WERI-Rb-1 (cell line): ENCODE measurements around the gene ZNF579.

Source experiments
- DNase-seq: peaks from one replicate; pipeline ENCODE4 v3.0.0-alpha.2; 2020
- H3K27ac ChIP-seq: fragments of 250-450 bp; sonication (Bioruptor Pico); 2 replicates; pipeline ENCODE4 v1.5.1; 2020; ENCODE audit warnings: mild to moderate bottlenecking, moderate library complexity
- H3K27me3 ChIP-seq: fragments of 250-450 bp; sonication (Bioruptor Pico); 2 replicates; pipeline ENCODE4 v1.5.1; 2021; ENCODE audit warnings: mild to moderate bottlenecking, low read depth, moderate library complexity; ENCODE audit not compliant: insufficient read depth, severe bottlenecking
- H3K36me3 ChIP-seq: fragments of 250-450 bp; sonication (Bioruptor Pico); 2 replicates; pipeline ENCODE4 v1.5.1; 2020; ENCODE audit warnings: mild to moderate bottlenecking, moderate library complexity
- H3K4me3 ChIP-seq: 2 replicates; pipeline ENCODE4 v1.5.1; 2011; ENCODE audit warnings: low read depth, mild to moderate bottlenecking, control low read depth, low read length
- H3K9me3 ChIP-seq: fragments of 250-450 bp; sonication (Bioruptor Pico); 2 replicates; pipeline ENCODE4 v1.5.1; 2021; ENCODE audit warnings: mild to moderate bottlenecking, moderate library complexity; ENCODE audit not compliant: severe bottlenecking
- TF ChIP-seq, protein P1 (sequence below): IDR thresholded peaks from 2 replicates; pipeline ENCODE4 v1.5.1; 2011; ENCODE audit warnings: low read depth, mild to moderate bottlenecking, control low read depth, inconsistent platforms, low read length

ZNF579 gene

DNA sequence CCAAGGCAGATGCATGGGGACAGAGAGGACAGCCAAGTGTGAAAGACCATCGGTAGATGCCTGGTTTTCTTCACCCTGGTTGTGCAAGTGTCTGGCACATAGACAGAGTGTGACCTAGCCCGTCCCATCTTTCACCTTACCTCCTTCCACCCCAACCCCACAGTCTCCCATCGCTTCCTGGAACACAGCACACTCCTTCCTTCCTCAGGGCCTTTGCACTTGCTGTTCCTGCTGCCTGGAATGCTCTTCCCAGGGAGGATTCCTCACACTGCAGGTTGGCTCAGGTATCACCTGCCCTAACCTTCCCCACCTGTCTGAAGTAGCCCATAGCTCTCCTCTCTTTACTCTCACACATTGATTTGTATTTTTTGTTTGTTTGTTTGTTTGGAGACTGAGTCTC is 15.7 kb upstream of the ZNF579 start:
- no peak for DNase-seq
- Histone ChIP-seq H3K4me3 (no peak overlapping the region), H3K27me3 (no peaks in the 10 kb centered on the region), H3K27ac (no peak overlapping the region), H3K36me3 (peaks cover 50% of the 10 kb centered on the region), H3K9me3 (no peaks in the 10 kb centered on the region)
- TF ChIP-seq, protein P1, sequence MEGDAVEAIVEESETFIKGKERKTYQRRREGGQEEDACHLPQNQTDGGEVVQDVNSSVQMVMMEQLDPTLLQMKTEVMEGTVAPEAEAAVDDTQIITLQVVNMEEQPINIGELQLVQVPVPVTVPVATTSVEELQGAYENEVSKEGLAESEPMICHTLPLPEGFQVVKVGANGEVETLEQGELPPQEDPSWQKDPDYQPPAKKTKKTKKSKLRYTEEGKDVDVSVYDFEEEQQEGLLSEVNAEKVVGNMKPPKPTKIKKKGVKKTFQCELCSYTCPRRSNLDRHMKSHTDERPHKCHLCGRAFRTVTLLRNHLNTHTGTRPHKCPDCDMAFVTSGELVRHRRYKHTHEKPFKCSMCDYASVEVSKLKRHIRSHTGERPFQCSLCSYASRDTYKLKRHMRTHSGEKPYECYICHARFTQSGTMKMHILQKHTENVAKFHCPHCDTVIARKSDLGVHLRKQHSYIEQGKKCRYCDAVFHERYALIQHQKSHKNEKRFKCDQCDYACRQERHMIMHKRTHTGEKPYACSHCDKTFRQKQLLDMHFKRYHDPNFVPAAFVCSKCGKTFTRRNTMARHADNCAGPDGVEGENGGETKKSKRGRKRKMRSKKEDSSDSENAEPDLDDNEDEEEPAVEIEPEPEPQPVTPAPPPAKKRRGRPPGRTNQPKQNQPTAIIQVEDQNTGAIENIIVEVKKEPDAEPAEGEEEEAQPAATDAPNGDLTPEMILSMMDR = no peak

DNA sequence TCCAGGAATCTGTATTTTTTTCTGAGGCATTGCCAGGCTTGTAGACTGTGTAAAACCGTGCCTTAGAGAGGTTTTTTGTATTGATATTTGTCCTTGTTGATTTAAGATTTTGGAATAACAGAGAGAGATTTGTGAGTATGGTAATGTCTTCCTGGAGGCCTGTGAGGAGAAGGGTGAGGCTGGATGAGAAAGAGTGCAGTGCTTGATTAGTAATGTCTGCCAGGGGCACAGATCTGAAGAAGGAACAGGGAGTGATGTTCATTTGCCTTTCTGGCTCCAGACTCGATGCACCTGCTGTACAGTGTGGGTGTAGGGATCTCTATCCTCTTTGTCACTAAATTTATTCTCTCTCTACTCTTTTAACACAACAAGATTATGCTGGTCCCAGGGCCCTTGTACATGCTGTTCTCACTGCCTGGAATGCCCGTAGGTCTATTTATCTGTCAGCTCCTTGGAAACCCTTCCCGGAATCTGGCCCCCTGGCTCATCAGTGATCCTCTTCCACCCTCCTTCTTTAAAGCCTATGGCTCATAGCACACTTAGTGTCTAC is 14.4 kb upstream of the ZNF579 start:
- H3K9me3 ChIP-seq = no peaks in the 10 kb centered on the region
- H3K36me3 ChIP-seq = peaks cover 50% of the 10 kb centered on the region
- no peak overlapping the region for H3K27ac ChIP-seq
- H3K27me3 ChIP-seq = no peaks in the 10 kb centered on the region
- no peak for DNase-seq
- H3K4me3 ChIP-seq = no peak overlapping the region
- TF ChIP-seq, protein P1 = no peak

DNA sequence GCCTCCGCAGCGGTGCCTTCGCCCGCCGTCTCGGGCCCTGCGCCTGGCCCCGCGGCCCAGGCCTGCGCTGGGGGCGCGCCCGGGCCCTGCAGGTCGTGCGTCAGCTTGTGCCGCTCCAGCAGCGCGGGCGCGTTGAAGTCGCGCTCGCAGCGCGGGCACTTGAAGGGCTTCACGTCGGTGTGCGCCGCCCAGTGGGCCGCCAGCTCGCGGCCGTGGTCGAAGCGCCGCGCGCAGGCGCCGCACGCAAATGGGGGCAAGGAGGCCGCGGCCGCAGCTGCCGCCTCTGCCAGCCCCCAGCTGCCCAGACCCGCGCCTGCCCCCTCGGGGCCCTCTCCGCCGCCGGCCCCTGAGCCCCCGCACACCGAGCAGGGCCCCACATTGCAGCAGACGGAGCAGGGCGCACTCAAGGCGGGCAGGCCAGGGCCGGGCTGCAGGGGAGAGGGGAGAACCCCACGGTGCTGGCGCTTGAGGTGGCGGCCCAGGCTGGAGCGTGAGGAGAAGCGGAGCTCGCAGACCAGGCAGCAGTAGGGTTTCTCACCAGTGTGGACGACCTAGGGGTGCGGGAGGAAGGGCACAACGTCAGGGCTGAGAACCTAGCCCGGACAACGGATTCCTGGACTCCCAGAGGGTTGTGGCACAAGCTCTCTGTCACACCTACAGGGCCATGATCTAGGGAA is 12.6 kb upstream of the ZNF579 start:
- Histone ChIP-seq H3K27me3 (no peaks in the 10 kb centered on the region), H3K36me3 (peaks cover 50% of the 10 kb centered on the region), H3K4me3 (no peak overlapping the region), H3K27ac (no peak overlapping the region), H3K9me3 (no peaks in the 10 kb centered on the region)
- TF ChIP-seq, protein P1 = no peak
- DNase-seq = no peak

DNA sequence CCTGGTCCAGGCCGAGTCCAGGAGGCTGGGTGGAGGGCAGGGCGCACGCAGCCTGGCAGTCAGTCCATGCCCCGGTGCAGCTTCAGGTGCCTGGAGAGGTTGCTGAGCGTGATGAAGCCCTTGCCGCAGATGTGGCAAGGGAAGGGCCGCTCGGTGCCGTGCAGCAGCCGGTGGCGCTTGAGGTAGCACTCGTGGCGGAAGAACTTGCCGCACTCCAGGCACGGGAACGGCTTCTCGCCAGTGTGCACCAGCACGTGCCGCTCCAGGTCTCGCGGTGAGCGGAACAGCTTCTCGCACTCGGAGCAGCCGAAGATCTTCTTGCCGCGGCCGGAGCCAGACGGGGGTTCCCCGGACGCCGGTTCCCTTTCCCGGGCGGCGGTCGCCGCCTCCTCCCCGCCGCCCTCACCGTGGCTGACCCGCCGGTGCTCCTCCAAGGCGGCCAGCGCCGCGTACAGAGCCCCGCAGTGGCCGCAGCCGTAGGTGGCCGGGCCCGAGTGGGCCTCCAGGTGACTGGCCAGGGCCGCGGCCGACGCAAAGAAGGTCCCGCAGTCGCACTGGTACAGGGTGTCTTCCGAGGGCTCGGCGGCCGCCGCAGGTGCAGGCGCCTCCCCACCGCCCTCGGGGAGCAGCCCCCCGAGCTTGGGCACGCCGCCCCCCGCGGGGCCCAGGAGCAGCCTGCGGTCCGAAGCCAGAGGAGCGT is 11.9 kb upstream of the ZNF579 start:
- H3K27me3 ChIP-seq = no peaks in the 10 kb centered on the region
- H3K9me3 ChIP-seq = no peaks in the 10 kb centered on the region
- H3K4me3 ChIP-seq = no peak overlapping the region
- TF ChIP-seq, protein P1 = no peak
- DNase-seq = no peak
- peaks cover 45% of the 10 kb centered on the region for H3K36me3 ChIP-seq
- H3K27ac ChIP-seq = no peak overlapping the region

DNA sequence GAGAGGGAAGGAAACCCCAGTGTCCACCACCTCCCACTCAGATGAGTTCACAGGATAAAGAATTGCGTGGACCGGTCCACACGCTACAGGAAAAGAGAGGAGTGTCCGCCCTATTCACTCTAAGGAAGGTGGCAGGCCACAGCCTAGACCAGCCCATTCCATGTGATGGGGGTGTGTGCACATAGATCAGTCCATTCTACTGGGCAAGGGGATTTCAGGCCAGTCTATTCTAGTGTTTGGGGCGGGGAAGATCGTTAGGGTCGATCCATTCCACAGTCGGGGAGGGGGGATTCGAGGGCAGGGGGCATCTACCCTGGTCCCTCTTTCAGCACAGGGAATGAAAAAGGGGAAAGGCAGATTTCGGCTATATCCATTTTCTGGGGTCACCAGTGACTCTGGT is 10.9 kb upstream of the ZNF579 start:
- TF ChIP-seq, protein P1 = no peak
- no peak for DNase-seq
- Histone ChIP-seq H3K4me3 (no peak overlapping the region), H3K36me3 (peaks cover 35% of the 10 kb centered on the region), H3K9me3 (no peaks in the 10 kb centered on the region), H3K27me3 (no peaks in the 10 kb centered on the region), H3K27ac (no peak overlapping the region)
